Activated CD8-positive, alpha-beta memory T cell treated with anti-CD3 and anti-CD28 coated beads for 24 hours (primary cell): ENCODE data around the gene F7.
A peak's percentile ranks its signal among the peaks of the same experiment; 100 is the strongest.
"Not testable (repeated sequence)": the region's sequence is repeated elsewhere in the genome, so short reads cannot be mapped to it uniquely, and the experiment has no call there.

Experiments
- DNase-seq: peaks from one replicate; pipeline ENCODE4 v3.0.0-alpha.2; 2020

Gene F7

DNA sequence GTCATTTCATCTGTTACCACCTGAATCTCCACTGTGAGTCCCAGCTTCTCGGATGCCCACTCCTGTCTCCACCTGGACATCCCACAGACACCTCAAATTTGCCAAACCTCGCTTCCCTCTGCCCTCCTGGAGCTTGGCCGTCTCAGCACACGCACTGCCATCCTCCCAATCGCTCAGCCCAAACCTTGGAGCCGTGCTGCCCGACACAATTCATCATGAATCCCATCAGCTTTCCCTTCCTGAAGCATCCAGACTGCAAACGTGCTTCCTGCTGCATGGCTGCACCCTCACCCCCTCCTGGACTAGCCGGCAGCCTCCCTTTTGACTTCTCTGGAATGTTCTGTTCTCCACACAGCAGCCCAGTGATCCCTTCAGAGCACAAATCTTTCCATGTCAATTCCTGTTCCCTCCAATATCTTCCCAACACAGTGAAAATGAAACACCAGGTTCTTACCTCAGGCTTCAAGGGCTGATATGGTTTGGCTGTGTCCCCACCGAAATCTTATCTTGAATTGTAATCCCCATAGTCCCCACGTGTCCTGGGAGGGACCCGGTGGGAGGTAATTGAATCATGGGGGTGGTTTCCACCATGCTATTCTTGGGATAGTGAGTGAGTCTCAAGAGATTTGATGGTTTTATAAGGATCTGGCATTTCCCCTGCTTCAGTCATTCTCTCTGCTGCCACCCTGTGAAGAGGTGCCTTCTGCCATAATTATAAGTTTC lies 51.8 kb downstream of the F7 start:
- peak; percentile 40 for DNase-seq

DNA sequence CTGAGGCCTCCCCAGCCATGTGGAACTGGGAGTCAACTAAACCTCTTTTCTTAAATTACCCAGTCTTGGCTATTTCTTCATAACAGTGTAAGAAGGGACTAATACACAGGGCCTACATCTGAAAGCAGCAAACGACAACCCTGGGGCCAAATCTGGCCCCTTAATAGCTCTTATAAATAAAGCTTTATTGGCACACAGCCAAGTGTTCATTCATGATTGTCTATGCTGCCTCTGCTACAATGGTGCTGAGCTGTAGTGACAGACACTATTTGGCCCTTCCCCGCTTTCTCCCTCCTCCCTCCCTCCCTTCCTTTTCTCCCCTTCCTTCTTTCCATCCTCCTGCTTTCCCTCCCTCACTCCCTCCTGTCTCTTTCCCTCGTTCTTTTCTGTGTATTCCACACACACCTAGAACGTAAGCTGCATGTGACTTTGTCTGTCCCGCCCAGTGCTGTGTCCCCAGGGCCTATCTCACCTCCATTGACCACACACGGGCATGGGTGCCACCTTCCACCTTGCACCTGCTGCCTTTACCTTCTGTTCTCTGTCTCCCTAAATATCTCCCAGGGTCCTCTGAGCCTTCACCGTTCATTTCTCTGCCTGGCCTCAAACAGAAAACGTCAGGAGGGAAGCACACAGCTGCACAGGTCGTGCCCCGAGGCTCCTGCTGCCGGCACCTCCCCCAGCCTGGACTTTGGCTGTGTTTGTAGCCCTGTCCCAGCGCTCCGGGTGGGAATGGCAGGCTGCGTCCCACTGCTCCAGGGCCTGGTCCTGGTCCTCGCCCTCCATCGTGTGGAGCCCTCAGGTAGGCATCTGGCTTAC lies 52.5 kb downstream of the F7 start, which contains the start of gene PROZ:
Gene PROZ (plus strand): TSS at position 720 of the 819 bp plus-strand sequence. CDS start 13 bp downstream, at position 733.
- peak; percentile 41 for DNase-seq

DNA sequence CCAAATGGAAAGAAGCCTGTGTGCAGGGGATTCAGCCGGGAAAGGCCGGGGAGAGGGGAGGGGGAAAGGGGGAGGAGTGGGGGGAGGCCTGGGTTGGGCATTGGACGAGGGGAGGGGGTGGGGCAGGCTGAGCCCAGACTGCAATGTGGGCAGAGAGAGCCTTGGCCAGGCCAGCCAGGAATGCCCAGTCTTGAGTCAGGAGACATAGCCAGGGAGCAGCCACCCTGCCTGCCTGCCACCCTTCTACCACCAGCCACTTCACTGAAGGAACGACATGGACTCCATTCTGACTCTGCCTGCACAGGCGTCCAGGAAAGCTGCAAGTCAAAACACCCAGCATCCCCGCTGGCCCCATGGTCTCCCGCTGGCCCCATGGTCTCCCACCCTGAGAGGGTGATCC lies 53.4 kb downstream of the F7 start:
- DNase-seq = no peak

DNA sequence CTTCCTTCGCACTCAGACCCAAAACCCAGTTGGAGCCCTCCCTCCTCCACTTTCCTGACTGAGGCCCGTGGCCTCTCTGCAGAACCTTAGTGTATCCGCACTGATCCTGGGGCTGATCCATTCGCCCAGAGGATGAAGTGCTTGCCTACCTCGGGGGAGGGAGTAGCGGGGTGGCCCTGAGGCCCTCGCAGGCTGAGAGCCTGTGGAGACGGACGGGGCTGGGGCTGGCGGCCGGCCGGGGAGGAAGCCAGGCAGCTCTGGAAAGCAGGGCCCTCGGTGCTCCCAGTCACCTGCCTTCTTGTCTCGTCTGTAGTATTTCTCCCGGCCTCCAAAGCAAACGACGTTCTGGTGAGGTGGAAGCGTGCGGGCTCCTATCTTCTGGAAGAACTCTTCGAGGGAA lies 54.1 kb downstream of the F7 start:
- DNase-seq = no peak

DNA sequence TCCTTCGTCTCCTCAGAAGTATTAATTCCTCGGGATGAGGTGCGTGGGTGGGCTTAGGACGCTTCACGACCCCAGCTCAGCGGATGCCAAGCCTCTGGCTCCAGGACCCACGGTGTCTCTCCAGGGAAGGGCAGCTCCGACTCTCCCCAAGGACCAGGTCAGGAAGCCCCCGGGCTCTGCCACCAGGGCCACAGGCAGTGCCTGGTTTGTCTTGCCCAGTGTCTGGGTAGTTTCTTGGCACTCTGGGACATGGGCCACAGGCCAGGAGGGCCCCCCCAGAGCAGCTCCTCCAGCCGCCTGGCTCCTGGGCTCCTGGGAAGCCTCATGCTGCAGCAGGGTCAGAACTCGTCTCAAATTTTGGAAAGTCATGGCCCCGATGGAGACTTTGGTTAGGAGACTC lies 55.4 kb downstream of the F7 start:
- DNase-seq = peak; percentile 55

DNA sequence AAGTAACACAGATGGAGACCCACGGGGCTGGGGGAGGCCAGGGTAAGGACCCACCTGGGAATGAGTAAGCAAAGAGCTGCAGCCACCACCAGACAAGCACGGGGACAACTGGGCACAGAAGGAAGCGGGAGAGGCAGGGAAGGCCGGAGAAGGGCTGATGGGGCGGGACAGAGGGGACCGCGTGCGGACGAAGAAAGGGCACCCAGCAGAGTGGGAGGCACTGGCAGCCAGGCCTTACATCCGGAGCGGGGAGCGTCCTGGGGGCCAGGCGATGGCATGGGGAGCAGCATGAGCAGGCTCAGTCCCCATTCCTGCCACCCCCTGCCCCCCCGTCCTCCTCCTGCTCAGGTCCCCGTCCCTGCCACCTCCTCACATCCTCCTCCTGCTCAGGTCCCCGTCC lies 55.8 kb downstream of the F7 start:
- no peak for DNase-seq

DNA sequence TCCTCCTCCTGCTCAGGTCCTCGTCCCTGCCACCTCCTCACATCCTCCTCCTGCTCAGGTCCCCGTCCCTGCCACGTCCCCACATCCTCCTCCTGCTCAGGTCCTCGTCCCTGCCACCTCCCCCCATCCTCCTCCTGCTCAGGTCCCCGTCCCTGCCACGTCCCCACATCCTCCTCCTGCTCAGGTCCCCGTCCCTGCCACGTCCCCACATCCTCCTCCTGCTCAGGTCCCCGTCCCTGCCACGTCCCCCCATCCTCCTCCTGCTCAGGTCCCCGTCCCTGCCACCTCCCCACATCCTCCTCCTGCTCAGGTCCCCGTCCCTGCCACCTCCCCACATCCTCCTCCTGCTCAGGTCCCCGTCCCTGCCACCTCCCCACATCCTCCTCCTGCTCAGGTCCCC lies 56.4 kb downstream of the F7 start:
- DNase-seq = not testable (repeated sequence)

DNA sequence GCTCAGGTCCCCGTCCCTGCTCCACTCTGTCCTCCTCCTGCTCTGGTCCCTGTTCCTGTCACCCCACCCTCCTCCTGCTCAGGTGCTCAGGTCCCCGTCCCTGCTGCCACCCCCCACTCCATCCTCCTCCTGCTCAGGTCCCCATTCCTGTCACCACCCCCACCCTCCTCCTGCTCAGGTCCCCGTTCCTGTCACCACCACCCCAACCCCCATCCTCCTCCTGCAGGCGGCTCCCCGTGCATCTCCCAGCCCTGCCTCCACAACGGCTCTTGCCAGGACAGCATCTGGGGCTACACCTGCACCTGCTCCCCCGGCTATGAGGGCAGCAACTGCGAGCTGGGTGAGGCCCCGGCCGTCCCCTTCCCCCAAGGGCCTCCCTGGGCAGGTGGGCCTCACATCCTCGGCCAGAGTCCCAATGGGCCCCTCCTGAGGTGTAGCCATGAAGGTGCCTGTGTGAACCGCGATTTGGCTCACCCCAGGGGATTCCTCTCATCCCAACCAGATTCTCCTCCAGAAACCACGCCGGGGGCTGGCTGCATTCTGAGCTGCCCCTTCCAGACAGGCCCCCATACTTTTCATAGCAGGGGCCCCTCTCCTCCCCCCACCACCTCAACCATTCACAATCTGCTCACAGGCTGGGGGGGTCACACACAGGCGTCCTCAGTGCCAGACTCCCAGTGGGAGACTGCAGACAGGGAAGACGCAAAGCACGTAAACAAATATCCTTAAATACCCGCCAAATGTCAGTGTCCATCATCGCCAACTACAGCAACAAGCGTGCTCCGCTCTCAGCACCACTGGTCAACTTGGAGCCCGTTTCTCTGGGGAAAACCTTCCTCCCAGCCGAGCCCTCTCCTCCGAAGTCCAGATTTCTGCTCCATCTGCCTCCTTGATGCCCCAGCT lies 57.4 kb downstream of the F7 start:
- DNase-seq = no peak

DNA sequence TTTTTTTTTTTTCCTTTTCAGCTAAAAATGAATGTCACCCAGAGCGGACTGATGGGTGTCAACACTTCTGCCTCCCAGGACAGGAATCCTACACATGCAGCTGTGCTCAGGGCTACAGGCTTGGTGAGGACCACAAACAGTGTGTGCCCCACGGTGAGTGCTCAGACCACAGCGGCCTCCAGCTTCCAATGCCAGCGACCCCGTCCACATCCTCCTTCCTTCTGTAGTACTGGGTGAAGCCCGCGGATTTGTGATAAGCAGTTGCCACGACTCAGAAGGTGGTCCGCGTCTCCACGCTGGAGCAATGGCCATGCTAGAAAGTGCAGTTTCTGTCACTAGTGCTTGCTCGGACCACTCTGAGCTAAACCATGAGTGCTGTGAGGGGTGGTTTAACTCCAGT lies 58.9 kb downstream of the F7 start:
- DNase-seq = no peak

DNA sequence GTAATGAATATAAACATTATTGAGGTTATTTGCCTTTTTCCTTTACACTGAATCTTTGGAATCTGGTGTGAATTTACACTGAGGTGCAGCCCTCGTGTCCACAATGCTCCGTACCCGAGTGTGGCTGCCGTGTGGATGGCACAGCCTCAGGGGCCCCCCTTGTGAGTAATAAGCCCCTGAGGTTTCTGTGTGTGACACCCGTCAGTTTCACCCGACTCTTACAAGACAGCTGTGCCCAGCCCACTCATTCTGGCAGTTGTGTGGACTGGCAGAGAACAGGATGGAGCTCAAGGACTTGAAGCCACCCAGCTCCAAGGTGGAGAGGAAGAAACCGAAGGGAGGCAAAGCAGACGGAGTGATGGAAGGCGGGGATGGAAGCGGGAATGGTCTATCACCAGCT lies 60.7 kb downstream of the F7 start:
- no peak for DNase-seq

DNA sequence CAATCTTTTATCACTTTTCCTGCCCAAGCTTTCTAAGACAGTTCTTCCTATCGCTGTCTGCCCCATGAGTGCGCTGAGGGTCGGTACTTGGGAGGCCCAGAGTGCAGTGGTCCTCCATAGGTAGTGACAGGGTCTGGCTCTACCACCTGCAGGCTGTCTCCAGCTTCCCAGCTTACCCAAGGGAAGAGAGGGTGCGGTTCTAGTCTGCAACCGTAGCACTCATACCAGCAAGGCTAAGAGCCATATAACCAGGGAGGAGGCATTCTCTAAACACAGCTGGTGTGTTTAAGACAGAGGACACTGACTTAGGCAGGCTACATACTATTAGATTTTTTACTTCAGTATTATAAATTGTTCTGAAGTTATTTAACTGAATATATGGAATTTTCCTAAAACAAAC lies 61.1 kb downstream of the F7 start:
- no peak for DNase-seq

DNA sequence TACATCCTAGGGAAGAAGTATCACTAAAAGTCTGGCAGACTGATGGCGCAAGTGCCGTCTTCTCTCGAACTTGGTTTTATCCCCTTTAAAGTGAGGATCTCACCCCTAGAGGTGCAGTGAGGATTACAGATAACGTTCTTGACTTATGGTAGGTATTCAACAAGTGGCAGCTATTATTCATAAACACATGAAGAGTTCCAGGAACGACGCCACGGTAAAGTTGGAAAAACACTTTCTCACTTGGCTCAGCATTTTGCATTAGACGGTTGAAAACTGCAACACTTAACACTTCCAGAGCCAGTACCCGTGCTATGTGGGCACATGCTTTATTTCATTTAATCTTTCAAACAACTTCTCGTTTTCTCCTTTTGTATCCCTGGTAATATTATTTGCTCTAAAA lies 61.6 kb downstream of the F7 start:
- DNase-seq = no peak

DNA sequence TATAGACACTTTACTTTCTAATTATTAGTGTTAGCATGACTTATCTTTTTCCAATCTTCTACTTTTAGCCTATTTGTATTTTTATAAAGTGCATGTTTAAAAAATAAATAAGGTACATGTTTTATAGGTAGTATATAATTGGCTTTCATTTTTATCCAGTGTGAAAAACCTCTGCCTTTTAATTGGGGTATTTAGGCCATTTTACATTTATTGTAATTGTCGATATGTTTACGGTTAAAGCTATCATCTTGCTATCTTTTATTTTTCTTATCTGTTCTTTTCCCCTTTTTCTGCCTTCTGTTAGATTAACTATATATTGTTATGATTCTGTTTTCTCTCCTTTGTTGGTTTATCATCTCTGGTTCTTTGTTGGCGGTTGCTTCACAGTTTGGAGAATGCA lies 62.0 kb downstream of the F7 start:
- DNase-seq = no peak

DNA sequence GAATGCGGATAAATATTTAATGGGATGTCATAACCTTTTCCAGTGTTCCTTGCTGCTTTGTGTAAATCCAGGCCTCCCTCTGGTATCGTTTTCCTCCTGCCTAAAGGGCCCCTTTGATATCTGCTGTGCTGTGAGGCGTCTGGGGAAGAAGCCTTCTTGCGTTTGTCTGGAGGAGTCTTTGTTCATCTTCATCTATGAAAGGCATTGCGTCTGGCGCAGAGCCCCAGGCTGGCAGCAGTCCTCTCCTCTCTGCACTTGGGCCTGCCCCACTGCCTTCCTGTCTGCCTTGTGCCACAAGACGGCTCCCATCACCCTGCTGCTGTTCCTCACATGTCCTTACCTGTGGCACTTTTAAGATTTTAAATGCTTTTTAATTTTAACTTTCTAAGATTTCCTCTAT lies 62.6 kb downstream of the F7 start:
- no peak for DNase-seq

DNA sequence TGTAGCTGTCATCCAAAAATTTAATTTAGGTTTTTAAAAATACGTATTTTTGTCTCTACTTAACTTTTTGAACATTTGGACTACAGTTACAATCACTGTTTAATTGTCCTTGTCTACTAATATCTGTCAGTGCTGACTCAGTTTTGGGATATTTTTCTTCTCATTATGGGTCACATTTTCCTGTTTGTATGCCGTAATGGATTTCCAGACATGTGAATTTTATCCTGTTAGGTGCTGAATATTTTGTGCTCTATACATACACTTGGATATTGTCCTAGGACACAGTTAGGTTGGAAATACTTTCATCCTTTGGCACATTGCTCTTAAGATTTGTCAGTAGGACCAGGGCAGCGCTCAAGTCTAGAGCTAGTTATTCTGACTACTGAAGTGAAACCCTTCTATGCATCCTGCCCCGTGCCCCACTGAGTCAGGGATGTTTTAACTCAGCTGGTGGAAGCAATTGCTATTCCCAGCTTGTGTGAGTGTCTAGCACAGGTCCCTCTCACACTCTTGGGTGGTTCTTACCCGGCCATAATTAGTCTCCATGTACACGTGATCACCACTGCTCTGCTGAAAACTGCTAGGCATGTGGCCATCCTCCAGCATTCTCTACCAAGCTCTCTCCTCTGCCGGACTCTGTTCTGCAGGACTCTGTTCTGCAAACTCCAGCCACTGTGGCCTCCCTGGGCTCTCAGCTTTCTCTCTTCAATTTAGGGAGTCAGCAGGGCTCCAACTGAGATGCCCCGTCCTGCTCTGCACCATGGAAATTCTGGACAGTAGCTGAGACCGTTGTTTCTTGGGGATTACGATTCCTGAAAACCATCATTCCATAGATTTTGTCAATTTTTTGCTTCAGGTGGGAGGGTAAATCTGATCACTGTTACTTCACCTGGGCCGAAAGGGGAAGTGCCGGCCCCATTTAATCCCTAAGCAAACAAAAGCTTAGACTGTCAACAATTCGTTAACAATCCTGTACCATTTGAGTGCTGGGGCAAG lies 64.0 kb downstream of the F7 start:
- no peak for DNase-seq
